HTERT RPE-1 (cell line): ENCODE results near the gene PTGR1.
"Not testable (repeated sequence)": the region's sequence is repeated elsewhere in the genome, so short reads cannot be mapped to it uniquely, and the experiment has no call there.

Experiments
- in situ Hi-C: fragments of 300-500 bp; cut with MboI; formaldehyde crosslinking; loops from 4 replicates; pipeline ENCODE4 v1.14.3; 2020; ENCODE audit warnings: low sequenced_read_pairs

PTGR1 gene

DNA sequence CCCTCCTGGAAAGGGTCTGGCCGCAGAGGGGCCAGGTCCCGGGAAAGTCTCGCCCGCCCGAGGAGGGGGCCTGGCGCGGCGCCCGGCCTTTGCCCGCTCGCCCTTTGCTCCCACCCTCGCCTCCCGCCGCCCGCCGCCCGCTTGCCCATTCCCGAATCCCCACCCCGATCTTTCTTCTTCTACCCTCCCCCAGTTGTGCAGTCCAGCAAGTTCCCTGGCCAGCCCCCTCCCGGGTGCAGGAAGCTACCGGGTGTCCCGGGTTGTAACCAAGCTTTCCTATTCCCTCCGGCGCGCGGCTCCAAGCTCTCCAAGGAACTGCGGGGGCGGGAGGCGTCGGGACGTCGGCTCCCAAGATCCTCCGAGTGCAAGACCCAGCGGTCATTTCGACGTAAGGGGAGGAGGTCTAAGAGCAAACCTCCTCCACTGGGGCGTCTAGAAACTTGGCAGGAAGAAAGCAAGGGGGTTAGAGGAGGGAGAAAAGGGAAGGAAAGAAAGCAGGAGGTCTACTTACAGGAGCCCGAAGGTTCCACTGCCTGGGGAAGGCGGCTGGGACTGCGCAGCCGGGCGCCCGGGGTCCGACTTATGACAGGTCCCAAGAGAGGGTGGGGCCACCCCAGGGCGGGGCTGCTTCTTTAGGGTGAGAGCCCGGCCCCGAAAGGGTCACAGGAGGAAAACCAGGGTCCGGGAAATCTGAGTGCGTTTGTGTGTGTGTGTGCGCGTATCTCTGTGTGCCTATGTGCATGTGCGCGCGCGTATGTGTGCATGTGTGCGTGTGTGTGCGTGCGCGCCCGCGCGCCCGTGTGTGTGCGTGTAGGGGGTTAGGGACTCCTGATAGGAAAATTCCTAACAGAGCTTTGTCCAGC lies at the start of gene PTGR1:
TSS of gene PTGR1 (minus strand) at position 556 of the 863 bp plus-strand sequence. CDS start 2,225 bp downstream, outside the sequence.
- in situ Hi-C loops, result no loop called here

DNA sequence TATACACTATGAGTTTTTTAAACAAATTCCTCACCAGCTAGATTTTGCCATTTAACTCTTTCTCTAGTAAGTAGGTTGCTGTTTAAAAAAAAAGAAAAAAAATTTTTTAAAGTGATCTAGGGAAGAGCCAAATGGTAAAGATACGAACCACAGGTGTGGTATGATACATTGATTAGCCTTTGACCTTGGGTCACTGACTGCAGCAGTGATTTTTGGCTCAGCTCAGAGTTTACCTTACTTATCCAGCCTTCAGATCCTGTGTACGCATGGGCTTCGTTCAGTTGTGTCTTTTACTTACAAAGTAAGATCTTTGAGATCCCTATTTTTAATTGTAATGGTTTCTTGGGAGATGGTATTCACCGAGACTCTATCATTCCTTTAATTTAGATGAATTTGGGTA lies 49.6 kb upstream of the PTGR1 start:
- in situ Hi-C loops, result no loop called here

DNA sequence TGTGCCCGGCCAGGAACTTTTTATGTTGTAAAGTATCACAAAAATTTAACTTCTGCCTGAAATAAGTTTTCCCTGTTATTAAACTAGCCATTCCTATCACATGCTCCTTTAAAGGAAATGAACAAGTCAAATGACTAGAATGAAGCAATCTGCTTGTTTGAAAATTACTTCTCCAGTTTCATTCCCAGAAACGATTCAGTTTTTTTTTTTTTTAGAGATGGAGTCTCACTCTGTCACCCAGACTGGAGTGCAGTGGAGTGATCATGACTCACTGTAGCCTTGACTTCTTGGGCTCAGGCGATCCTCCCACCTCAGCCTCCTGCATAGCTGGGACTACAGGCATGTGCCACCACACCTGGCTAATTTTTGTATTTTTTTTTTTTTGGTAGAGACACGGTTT lies 48.6 kb upstream of the PTGR1 start:
- in situ Hi-C loops, result no loop called here

- in situ Hi-C loops, result no loop called here
These were observed 47.0 kb upstream of the PTGR1 start for GRCh38 chr9:111646417-111646816.

GRCh38 chr9:111645806-111646205 lies 46.4 kb upstream of the PTGR1 start:
- in situ Hi-C loops, result no loop called here

- in situ Hi-C loops, result no loop called here
These were observed 44.8 kb upstream of the PTGR1 start for GRCh38 chr9:111644195-111644772.

DNA sequence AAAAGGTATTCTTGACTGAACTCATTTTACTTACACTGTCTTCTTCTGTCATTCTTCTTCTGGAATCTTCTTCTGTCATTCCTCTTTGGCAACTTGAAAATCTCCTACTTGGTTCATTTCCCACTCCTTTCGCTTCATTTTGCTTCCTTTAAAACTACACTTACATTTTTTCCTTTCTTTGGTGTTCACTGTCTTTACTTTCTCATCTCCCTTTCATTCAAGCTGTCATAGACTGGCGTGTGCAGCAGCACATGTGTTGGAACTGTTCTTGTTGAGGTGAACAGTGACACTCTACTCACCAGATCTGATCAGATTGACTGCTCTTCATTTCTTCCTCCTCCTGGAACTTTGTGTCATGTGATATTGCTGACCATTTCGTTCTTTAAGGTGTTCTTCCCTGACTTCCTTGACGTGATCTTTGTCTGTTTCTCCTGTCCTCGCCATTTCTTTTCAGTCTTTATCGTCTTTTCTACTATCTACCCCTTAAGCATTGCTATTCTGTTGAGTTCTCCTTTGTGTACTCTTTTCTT lies 38.0 kb upstream of the PTGR1 start:
- in situ Hi-C loops, result no loop called here

GRCh38 chr9:111634860-111635259 lies 35.4 kb upstream of the PTGR1 start:
- in situ Hi-C loops, result no loop called here

DNA sequence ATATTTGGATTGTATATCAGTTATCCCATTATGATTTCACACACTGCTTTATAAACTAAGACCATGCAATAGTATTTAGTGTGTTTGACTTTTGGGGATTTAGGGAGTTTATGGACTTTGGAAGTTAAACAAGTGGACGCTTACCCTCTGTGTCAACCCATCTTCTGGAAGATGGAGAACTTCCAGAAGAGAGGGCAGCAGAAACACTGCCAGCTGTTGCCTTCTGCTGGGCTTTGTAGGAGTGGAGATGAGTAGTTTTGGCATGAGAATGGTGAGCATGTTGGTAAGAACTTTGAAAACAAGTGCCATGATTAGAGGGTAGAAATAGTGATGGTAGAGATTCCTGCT lies 33.9 kb upstream of the PTGR1 start:
- in situ Hi-C loops, result no loop called here

DNA sequence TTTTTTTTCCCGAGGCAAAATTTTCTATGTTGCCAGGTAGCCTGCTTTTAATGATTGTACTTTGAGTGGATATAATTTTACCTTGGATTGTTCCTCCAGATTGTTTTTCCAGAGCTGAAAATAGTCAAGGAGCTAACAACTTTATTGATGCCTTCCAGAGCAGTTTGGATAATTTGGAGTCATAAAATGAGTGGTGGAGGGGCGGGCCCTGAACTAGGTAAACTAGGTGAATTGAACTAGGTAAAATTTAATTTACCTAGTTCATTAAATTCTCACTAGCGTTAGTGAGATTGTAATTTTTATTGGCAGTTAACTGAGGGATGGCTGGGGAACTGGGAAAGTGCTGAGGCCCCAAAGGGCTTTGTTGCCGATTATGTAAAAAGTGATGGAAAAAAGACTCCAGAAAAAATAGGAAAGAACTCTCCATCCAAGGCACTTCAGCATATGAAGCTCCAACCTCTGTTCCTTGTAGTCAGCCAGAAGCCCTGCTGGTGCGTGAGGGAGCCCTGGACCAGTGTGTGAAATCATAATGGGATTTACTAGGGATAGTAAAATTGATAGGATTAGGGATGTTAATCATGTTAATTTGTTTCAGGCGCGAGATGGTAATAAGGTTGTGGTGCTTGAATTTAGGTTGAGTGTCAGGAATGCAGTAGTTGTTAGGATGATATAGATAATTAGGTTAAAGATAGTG lies 33.4 kb upstream of the PTGR1 start:
- in situ Hi-C loops, result no loop called here

GRCh38 chr9:111632060-111632459 lies 32.6 kb upstream of the PTGR1 start:
- in situ Hi-C loops, result no loop called here

- in situ Hi-C loops, result no loop called here
These were observed 31.9 kb upstream of the PTGR1 start, which contains the start of gene DNAJC25 for GRCh38 chr9:111631214-111631971. TSS of gene DNAJC25 (plus strand) at chr9:111631334. CDS start at chr9:111631408, 74 bp downstream.

GRCh38 chr9:111630964-111631213 lies 31.4 kb upstream of the PTGR1 start:
- in situ Hi-C loops, result no loop called here

GRCh38 chr9:111630182-111630963 lies 30.9 kb upstream of the PTGR1 start:
- in situ Hi-C loops, result no loop called here

GRCh38 chr9:111628411-111628810 lies 29.0 kb upstream of the PTGR1 start:
- in situ Hi-C loops, result no loop called here

- in situ Hi-C loops, result no loop called here
These were observed 28.0 kb upstream of the PTGR1 start for GRCh38 chr9:111627260-111627963.

GRCh38 chr9:111622626-111623025 lies 23.2 kb upstream of the PTGR1 start:
- in situ Hi-C loops, result no loop called here

GRCh38 chr9:111621895-111622480 lies 22.5 kb upstream of the PTGR1 start:
- in situ Hi-C loops, result no loop called here

DNA sequence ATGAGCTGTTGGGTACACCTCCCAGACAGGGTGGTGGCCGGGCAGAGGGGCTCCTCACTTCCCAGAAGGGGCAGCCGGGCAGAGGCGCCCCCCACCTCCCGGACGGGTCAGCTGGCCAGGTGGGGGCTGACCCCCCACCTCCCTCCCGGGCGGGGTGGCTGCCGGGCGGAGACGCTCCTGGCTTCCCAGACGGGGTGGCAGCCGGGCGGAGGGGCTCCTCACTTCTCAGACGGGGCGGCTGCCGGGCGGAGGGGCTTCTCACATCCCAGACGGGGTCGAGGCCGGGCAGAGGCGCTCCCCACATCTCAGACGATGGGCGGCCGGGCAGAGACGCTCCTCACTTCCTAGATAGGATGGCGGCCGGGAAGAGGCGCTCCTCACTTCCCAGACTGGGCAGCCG lies 17.9 kb upstream of the PTGR1 start:
- in situ Hi-C loops, result not testable (repeated sequence)
